NT2/D1 (cell line): ENCODE measurements around the gene ZBTB20.

Experiments used
- YY1 ChIP-seq: IDR thresholded peaks from 2 replicates; pipeline ENCODE4 v1.6.1; 2011; ENCODE audit not compliant: insufficient read length, insufficient read depth
- ZNF274 ChIP-seq: IDR thresholded peaks from 2 replicates; pipeline ENCODE4 v1.6.1; 2011; ENCODE audit warnings: mild to moderate bottlenecking, low read depth, low read length

GRCh38 chr3:114741066-114741465, 406.0 kb downstream of the ZBTB20 start:
- TF ChIP-seq YY1 (no peak), ZNF274 (no peak)
